Hippocampal formation (tissue), 2 donors: Measurements from ENCODE around the gene LGALS9.
"Not testable (repeated sequence)": the region's sequence is repeated elsewhere in the genome, so short reads cannot be mapped to it uniquely, and the experiment has no call there.

Experiments used
- DNase-seq, 2 donors: peaks; one replicate each; lab custom pipeline; 2025; lab: John Stamatoyannopoulos, UW

Gene LGALS9

GRCh38 chr17:27629260-27629659 is 1.7 kb upstream of the LGALS9 start:
- not testable (repeated sequence) for DNase-seq

DNA sequence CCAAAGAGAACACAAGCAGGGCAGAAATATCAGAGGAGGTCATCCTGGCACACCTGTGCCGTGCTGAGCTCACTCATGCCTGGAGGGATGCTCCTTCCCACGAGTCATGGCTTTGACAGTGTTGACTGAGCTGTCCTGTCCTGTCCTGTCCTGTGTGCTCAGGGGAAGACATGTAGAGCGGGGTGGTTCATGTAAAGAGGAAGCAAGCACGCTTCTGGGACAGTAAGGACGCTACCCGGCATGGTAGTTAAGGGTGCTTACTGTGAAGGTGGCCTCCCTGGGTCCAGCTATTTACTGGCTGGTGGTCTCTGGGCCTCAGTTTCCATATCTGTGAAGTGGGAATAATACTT is 398 bp downstream of the LGALS9 start:
- DNase-seq: no peak

DNA sequence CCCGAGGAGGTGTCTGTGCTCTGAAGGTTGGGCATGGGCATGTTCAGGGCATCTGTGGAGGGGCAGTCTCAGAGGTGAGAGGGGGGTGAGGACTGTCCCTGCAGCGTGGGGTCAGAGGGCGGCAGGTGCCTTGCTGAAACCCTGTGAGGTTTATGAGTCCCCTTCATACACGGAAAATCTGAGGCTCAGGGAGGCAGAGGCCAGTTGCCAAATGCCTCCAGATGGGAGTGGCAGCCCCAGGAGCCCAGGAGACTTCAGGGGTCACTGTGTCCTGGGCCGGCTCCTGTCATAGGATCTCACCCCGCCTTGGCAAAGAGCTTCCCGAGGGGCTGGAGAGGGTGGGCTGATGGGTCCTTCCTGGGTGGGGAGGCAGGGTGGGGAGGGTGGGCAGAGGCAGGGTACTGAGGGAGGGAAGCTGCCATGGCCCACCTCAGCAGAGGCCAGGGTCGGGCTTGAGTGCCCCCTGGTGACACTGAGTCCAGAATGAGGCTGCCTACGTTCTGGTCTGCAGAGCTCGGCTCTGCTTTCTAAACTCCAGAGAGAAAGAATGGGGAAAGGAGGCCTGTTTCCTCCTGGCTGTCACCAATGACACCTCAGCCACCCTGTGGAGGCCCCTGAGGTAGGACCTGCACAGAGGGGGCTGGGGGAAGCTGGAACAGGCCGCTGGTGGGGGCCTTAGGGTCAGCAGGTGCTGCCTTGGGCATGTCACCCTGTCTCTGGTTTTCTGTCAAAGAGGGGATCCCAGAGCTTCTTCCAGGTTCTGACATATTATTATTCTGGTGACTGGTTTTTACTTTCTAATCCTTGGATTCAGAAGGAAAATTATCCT is 1.1 kb downstream of the LGALS9 start:
- DNase-seq: no peak

DNA sequence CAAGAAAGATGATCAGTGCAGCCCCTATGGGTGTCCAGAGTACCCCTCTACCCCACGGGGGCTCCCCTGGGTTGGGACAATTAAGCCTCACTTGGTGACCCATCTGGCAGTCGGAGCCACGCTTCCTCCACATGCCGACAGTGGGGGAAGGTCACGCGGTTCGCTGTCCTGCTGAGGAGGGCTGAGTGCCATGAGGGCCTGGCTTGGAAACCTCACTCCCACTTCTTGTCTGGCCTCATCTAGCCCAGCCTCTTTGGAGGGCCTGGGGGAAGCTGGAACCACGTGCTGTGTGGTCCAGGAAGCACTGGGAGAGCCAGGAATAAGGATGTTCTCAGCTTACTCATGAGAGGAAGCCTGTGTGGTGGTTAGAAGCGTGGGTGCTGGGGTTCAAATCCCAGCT is 1.8 kb downstream of the LGALS9 start:
- DNase-seq: peak in 1 of 2 donors; percentile 69

DNA sequence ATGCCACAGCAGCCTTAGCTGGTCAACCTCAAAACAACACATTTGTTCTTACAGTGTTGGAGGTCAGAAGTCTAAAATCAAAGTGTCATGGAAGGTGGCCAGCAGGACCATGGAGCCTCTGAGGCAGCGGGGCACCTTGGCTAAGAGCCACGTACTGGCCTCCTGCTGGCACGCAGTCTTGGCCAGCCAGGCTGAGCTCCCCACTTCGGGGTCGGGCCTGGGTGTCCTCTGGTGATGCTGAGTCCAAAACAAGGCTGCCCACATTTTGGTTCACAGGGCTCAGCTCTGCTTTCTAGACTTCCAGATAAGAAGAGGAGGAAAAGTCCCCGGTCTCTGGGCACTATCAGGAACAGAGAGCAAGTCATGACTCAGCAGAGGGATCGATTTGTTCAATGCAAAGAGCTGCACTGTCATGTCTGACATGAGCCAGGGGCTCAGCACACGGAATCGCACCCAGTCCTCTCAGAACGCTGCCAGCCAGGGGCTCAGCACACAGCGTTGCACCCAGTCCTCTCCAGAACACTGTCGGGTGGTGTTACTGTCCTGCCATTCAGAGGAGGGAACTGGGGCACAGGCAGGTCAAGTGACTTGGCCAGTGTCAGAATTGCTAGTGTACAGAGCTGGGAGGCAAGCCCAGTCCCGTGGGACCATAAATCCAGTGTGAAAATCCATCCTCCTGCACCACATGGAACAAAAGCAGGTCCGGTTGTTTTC is 2.5 kb downstream of the LGALS9 start:
- no peak for DNase-seq

GRCh38 chr17:27634026-27634335 is 3.0 kb downstream of the LGALS9 start:
- DNase-seq: no peak

DNA sequence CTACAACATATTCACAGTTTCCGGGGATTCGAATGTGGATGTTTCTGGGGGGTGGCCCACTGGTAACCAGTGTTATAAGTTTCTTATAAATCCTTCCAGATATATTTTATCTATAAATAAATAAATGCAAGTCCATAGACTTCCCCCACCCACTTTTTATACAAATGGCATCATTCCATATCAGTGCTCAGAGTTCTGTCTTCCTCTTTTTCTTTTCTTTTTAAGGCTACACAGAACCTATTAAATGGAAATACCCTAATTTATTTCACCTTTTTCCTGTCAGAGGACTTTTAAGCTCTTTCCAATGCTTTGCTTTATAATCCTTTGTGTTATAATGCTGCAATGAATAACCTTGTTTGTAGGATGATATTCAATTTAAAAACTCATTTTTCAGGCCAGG is 3.8 kb downstream of the LGALS9 start:
- no peak for DNase-seq

GRCh38 chr17:27635275-27635823 is 4.4 kb downstream of the LGALS9 start:
- peak; percentile 22 to 35 for DNase-seq

DNA sequence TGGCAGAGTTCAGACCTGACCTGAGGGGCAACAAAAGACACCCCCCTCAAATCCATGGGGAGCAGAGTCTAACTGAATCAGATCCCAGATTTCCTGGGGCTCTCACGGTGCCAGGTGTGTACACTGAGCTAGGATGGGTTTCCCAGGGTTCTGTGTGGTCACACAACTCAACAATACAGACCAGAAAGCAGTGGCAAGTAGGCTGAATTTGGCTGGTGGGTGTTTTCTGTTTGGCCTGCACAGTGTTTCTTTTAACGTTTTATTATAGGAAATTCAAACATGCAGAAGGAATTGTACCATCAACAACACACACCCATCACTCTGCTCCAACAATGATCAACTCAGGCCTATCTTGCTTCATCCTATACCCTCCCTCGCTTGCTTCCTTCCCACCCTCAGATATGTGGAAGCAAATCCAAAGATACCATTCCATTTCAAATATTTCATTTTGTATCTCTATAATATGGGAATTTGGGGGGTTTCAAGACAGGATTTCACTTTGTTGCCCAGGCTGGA is 5.1 kb downstream of the LGALS9 start:
- DNase-seq: not testable (repeated sequence)

GRCh38 chr17:27637818-27638217 is 6.8 kb downstream of the LGALS9 start:
- not testable (repeated sequence) for DNase-seq

- not testable (repeated sequence) for DNase-seq
Measured at GRCh38 chr17:27638415-27638914, 7.5 kb downstream of the LGALS9 start.

DNA sequence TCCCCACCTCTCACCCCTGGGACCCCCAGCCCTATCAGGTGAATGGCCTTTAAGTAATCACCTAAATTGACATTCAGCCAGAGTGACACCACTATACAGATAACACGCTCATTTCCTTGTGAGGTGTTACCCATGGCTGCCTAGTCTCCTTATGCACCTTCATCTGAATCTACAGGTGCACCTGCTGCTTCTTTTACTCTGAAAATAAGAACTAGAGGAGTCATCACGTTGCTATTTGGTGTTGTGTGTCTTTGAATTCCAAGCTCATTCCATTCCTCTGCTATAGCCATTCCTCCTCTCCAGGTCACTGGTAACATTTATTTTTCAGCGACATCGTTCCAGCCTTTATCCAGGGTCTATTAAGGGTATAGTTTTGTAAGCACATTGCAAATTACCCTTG is 9.8 kb downstream of the LGALS9 start:
- no peak for DNase-seq

DNA sequence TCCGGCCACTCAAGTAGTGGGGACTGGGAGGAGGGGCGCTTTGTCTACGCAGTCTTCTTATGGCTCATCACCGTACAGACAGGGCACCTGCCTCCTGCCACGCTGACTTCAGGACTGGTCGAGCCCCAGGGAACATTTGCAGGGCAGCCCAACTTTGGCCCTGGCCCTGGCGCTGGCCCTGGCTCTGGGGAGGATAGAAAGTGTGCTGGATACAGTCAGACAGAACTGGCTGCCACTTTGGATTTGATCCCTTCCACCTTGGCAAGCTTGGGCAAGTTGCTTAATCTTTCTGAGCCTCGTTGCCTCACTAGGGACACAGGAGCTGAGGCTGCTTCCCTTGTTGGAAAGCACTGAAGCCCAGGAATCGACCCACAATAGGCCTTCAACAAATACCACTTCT is 13.6 kb downstream of the LGALS9 start:
- DNase-seq: no peak

DNA sequence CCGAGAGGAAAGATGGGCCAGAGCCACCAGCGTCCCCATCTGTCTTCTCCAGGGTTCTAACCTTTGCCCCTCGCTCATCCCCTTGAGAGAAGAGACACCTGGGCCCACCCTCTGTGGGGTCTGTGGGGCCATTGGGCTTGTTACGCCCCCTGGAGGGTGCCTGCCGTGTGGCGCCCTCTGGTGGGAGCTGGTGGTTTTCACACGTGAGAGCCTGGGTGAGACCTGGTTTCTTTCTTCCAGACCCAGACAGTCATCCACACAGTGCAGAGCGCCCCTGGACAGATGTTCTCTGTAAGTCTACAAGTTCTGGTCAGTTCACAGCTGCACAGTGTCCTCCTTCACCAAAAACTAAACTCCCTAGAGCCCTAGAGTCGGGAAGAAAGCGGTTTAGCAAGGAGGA is 14.6 kb downstream of the LGALS9 start:
- DNase-seq: not testable (repeated sequence)

DNA sequence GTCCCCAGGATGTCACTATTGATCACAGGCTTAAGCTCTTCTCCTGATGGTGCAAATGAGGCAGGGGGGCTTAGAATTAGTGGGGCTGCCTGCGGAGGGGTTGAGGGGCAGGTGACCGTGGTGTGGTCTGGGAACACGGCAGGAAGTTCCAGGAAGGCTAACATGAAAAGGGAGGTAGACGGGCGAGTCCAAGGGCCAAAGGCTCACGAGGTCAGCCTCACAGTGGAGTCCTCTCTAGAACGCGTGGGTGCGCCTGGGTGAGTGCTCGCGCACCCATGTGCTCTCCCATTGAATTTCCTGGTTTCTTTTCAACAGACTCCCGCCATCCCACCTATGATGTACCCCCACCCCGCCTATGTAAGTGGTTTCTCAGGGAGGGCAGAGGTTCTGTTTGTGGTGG is 15.2 kb downstream of the LGALS9 start:
- DNase-seq: no peak

DNA sequence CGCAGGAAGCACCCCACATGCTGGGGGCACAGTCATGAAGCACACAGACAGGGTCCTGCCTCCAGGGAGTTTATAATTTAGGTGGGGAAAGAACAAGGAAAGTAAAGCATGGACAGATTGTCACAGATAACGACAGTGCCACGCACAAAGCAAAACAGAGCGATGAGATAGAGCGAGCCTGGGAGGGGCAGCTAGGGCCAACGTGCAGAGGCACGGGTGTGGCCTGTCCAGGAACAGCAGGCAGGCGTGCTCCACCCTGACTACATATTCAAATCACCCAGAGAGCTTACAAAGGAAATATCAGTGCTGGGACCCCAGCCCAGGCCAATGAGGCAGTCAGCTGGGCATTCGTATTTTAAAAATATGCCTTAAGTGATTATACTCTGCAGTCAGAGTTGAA is 16.8 kb downstream of the LGALS9 start:
- DNase-seq: no peak

DNA sequence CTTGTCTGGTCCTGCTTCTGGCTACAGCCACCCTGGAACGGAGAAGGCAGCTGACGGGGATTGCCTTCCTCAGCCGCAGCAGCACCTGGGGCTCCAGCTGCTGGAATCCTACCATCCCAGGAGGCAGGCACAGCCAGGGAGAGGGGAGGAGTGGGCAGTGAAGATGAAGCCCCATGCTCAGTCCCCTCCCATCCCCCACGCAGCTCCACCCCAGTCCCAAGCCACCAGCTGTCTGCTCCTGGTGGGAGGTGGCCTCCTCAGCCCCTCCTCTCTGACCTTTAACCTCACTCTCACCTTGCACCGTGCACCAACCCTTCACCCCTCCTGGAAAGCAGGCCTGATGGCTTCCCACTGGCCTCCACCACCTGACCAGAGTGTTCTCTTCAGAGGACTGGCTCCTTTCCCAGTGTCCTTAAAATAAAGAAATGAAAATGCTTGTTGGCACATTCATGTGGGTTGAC is 18.2 kb downstream of the LGALS9 start:
- DNase-seq: peak; percentile 14 to 15

DNA sequence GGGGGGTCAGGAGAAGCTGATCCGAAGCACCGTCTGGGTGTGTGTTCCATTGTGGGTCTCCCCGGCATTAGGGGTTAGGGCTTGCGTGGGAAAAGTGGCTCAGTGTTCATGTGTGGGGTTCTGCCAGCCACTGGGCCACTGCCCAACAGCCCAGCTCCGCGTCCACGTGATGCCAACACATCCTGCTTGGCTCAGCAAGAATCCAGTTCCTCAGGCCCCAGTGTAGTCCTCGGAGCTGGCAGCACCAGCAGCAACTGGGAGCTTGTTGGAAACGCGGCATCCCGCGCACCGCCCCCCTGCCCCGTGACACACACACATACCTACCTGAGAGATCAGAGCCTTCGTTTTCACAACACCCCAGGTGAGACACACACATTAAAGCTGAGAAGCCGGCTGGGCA is 18.9 kb downstream of the LGALS9 start:
- peak in 1 of 2 donors; percentile 56 for DNase-seq

DNA sequence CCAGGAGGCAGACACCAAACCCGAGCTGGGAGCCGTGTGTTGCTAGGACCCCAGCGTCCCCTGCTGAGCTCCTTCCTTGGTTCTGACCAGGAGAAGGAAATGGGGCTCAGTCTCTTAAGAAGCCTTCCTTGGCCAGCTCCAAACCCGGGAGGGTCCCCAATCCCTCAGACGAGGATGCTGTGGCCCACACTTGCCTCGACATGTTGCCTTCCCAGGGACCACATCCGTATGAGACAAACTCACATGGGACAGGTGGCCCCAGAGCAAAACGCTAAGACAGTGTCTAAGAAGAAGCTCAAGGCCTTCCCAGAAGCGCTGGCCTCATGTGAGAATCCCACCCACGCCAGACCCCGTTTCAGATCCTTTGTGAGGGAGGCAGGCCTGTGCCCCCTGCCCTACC is 19.8 kb downstream of the LGALS9 start:
- DNase-seq: no peak

DNA sequence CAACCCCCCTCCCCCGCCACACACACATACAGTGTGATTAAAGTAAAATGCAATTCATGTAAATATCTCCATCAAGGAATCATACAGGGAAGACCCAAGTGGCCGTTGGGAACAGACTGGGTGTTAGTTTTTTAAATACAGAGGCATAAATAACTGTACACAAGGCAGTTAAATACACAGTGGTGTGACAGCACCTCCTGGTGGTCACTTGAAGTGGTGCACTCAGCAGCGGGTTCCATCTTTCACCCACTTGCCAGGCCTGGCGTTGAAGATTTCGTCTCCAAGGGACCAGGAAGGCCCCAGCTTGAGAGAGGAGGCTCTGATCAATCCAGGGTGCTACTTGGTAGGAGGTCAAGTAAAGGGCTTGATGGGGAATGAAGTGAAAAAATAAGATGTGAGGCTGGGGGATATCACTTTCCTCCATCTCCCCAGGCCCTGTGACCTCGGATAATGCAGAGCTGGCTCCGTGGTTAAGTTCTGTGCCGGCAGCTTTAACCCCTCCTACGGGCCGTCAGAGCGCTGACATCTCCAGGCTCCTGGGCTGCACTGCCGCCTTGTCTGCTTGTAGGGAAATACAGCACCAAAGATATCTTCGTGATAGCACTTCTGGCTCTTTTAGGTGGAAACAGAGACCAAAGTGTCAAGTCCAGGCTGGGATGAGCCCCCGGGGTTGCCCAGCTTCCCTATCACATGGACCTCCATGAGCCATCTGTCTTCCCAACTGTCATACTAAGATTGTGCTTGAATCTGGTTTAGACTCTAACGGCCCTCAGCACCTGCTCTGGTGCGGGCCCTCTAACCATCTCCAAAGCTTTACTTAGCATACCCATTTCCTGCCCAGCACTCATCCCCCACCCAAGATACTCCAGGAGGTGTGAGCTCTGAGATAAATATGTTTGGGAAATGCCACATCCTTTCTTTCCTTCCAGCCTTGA is 20.7 kb downstream of the LGALS9 start:
- peak in 1 of 2 donors; percentile 35 for DNase-seq

DNA sequence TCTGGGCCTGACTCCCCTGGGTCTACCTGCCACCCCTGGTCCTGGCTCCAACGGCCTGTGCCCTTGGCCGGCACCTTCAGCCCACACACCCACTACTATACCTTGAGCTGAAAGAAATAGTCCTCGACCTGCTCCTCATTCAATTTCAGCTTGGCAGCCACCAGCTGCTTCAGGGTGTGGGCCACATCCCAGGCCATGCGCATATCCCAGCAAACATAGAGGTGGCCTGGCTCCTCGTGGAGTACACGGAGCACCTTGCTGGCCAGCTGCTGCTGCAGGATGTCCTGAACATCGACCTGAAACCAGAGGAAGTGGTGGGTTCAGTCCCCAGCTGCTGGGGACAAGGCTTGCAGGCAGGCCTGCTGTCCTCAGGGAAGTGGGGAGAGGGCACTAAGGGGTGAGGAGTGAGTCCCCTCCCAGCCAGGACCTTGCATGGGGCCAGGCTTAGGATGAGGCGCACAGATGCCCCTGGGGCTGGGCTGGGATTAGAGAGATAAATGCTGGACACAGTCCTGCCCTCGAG is 22.5 kb downstream of the LGALS9 start:
- not testable (repeated sequence) for DNase-seq
